HG03025 (cell line): ENCODE measurements around the gene TTLL13.
"Not testable (repeated sequence)": the region's sequence is repeated elsewhere in the genome, so short reads cannot be mapped to it uniquely, and the experiment has no call there.

ENCODE experiments used
- ATAC-seq: cut with Tn5 transposase; IDR thresholded peaks from one replicate; pipeline ENCODE4 v1.9.1; 2021; ENCODE audit warnings: mild to moderate bottlenecking, moderate library complexity; ENCODE audit not compliant: unreplicated experiment, low FRiP score

TTLL13 gene

DNA sequence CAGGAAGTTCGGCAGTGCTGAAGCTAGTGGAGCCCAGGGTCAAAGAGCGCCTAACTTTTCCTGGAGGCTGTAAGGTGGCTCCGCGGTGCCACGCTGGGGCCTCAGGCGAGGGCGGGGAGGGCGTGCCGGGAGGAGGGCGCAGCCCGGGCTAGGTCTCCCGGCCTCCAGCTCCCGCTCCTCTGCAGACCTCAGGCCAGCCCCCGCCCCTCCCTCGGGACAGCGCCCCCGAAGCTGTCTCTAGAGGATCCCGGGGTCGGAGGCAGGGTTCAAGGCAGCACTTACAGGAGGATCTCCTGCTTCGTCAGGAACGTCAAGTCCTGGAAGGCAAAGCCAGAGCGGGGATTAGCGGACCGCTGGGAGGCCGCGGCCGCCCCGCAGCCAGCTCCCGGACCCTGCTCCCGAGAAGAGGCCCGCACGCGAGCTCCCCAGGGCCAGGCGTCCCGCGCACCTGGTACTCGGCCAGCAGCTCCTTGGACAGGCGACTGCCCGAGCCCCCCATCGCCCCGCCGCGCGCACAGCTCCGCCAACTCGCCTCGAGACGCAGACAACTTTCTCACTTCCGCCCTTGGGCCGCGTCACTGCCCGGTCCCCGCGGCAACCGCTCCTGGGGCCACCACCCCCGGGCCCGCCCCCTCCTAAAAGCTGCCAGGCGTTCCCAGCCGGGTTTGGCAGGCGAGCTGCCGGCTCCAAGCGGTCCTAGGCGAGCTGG, 15.8 kb upstream of the TTLL13 start, which contains the start of gene CIB1:
TSS of gene CIB1 (minus strand) at position 555 of the 709 bp plus-strand sequence. CDS start at position 499, 56 bp downstream.
- peak; percentile 74 for ATAC-seq

GRCh38 chr15:90234096-90234988, 15.0 kb upstream of the TTLL13 start, which contains the start of gene GDPGP1:
TSS of gene GDPGP1 (plus strand) at chr15:90234209. CDS start at chr15:90240909, 6,700 bp downstream.
- no peak for ATAC-seq

GRCh38 chr15:90239371-90239770, 10.0 kb upstream of the TTLL13 start:
- ATAC-seq = no peak

DNA sequence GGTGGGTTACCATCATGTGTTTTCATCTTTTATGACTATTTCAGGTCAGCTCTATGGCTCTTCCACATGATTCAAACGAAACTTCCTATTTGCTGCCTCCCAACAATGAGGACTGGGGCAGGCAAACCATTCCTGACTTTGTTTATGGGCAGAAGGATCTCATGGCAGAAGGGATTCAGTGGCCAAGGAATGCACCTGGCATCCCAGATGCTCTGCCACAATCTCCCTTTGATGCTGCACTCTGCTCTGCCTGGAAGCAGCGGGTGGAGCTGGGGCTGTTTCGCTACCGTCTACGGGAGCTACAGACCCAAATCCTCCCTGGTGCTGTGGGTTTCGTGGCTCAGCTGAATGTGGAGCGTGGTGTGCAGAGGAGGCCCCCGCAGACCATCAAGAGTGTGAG, 8.5 kb upstream of the TTLL13 start:
- no peak for ATAC-seq

DNA sequence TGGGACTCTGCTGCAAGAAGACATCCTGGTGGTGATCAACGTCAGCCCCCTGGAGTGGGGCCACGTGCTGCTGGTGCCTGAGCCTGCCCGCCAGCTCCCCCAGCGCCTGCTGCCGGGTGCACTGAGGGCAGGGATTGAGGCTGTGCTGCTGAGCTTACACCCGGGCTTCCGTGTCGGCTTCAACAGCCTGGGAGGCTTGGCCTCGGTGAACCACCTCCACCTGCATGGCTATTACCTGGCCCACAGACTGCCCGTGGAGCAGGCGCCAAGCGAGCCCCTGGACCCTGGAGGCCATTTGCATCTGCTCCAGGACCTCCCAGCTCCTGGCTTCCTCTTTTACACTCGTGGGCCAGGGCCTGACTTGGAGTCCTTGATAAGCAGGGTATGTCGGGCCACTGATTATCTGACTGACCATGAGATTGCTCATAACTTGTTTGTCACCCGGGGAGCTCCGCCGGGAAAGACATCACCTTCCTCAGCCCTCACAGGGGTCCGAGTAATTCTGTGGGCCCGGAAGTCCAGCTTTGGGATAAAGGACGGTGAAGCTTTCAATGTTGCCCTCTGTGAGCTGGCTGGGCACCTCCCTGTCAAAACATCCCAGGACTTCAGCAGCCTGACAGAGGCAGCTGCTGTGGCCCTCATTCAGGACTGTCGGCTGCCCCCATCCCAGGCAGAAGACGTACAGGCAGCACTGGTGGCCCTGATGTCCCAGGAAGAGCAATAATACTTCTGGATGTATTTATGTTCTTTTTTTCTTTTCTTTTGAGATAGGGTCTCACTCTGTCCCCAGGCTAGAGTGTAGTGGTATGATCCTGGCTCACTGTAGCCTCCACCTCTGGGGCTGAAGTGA, 7.8 kb upstream of the TTLL13 start:
- ATAC-seq = no peak

DNA sequence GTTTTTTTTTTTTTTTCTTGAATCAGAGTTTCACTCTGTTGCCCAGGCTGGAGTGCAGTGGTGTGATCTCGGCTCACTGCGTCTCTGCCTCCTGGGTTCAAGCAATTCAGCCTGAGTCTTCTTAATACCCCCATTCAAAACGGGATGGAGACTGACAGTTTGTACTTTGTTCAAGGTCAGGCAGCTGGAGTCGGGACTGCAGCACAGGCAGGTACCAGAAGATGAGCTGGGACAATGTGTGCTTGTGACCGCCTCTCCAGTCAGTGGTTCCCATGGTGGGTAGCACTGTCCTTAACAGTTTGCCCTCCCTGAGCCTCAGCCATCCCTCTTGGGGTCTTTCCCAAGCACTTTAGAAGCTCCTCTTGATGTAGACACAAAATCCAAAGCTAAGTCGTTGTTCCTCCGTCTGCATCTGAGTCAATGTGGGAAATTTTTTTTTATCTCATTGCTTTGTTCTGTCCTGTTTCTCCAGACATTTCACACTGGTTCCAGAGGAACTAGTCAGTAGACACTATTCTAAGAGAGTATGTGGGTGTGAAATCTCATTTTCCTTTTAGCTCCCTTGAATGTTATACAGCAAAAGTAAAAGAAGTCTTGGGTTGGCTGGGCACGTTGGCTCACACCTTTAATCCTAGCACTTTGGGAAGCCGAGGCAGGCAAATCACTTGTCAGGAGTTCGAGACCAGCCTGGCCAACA, 5.3 kb upstream of the TTLL13 start:
- no peak for ATAC-seq

- no peak for ATAC-seq
Observed at GRCh38 chr15:90248789-90249202, 560 bp upstream of the TTLL13 start.

- no peak for ATAC-seq
Observed at GRCh38 chr15:90257776-90258175, 8.4 kb downstream of the TTLL13 start.

- no peak for ATAC-seq
Observed at GRCh38 chr15:90259524-90259923, 10.2 kb downstream of the TTLL13 start.

GRCh38 chr15:90260731-90261130, 11.4 kb downstream of the TTLL13 start:
- not testable (repeated sequence) for ATAC-seq

- ATAC-seq = no peak
Observed at GRCh38 chr15:90261811-90262210, 12.5 kb downstream of the TTLL13 start.

DNA sequence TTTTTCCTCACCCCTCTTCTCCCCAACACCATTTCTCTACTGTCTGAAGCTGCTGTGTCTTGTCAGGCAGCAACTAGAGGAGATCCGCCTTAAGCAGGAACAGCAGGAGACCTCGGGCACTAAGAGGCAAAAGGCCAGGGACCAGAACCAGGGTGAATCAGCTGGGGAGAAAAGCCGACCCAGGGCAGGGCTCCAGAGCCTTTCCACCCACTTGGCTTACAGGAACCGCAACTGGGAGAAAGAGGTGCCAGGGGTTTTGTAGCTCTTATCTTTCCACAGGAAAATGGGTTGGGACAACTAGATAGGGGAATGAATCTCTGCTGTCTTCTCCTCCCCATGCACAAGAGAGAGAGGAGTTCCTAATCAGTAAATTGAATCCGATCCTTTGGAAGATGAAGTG, 13.1 kb downstream of the TTLL13 start:
- no peak for ATAC-seq

DNA sequence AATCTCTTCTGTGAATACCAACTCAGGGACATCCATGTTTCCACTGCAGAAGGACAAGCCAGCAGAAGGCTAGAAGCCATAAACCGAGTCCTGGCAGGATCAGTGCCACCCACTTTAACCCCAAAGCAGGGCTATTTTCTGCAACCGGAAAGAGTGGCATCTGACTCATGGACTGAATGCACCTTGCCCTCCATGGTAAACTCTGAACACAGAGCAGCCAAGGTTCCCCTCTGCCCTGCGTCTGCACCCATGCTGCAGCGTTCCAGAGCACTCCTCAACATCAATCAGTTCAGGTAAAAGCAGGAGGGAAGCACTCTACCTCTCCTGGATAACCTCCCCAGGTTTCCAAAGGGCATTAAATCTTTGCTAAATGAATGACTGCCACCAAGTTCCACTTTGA, 15.3 kb downstream of the TTLL13 start:
- no peak for ATAC-seq

GRCh38 chr15:90265271-90266060, 16.1 kb downstream of the TTLL13 start, which contains the start of gene NGRN:
TSS of gene NGRN (plus strand) at chr15:90265672. CDS start at chr15:90265713, 41 bp downstream.
- ATAC-seq = peak; percentile 88

GRCh38 chr15:90266061-90266431, 16.7 kb downstream of the TTLL13 start:
- peak; percentile 19 for ATAC-seq

DNA sequence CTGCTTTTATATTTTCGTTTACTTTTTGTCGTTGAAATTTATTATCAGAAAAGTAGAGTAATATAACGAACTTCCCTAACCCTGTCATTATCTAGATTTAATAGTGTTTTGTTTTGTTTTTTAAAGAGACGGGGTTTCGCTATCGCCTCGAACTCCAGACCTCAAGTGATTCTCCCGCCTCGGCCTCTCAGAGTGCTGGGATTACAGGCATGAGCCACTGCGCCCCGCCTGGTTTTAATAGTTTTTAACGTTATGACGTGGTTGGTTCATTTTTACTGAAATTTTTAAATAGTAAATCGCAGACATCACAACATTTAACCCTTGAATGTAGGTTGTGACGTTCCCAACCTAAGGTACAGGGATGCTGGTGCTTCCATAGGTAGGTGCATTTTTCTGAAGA, 17.1 kb downstream of the TTLL13 start:
- ATAC-seq = no peak

GRCh38 chr15:90268415-90268814, 19.1 kb downstream of the TTLL13 start:
- ATAC-seq = no peak

DNA sequence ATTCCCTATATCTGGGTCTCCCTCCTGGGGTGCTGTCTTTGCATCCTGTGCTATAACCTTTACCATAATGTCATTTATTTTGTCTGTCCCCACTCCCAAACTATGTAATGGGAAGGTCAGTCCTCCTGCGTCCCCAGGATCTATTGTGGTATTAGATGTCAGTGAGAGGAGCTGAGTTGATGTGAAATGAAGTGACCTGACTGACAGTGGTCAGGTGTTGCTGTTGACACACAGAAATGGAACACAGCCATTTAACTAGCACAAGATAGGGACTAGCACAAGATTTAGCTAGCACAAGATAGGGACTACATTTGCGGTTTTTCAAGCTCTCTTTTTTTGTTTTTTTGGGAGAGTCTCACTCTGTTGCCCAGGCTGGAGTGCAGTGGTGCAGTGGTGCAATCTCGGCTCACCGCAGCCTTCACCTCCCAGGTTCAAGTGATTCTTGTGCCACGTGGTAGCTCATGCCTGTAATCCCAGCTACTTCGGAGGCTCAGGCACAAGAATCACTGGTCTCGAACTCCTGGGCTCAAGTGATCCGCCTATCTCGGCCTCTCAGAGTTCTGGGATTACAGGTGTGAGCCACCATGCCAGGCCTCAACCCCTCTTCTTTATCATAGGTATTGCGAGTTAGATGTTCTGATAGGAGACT, 21.3 kb downstream of the TTLL13 start:
- ATAC-seq = no peak
